HepG2 (cell line): ENCODE measurements around the gene ARL15. TPM values are rescaled to one million over a fixed set of nuclear protein-coding genes. Genes with fewer than 3 reads are reported as not detected.

Source experiments
- ATAC-seq: fragments of 200-7000 bp; cut with Tn5 transposase; 3 replicates; pipeline ENCODE4 v1.9.1; 2020; ENCODE audit warnings: mild to moderate bottlenecking, moderate library complexity
- BruUV-seq: library from RNA; stranded (reverse); fragments of 400-500 nt; replicated peaks from 2 replicates; lab custom pipeline; 2021; lab: Mats Ljungman, UMichigan
- CTCF ChIA-PET: fragments of 300-600 bp; formaldehyde crosslinking; extraction: SDS; loops from one replicate; lab custom pipeline; 2021; ENCODE audit warnings: low total read pairs, inconsistent platforms, low intra/inter-chr PET ratio; lab: Yijun Ruan, JAX
- POLR2A ChIA-PET: fragments of 350-600 bp; sonication (Branson Sonifier 250); formaldehyde crosslinking; loops from one replicate; lab custom pipeline; 2020; ENCODE audit warnings: antibody characterized with exemption, inconsistent platforms; lab: Yijun Ruan, JAX
- DNase-seq: peaks from one replicate; pipeline ENCODE4 v3.0.0-alpha.2; 2015; ENCODE audit warnings: low spot score
- FAIRE-seq: peaks from 3 replicates; lab custom pipeline; 2011; peaks lifted over from hg19 to GRCh38; lab: Jason Lieb, UNC
- H2AFZ ChIP-seq: one replicate; pipeline ENCODE4 v1.6.1; 2011; ENCODE audit warnings: low read length, inconsistent platforms
- H3K27ac ChIP-seq: fragments of 300-600 bp; 3 replicates; pipeline ENCODE4 v1.8.0; 2011; ENCODE audit warnings: mixed run types, mild to moderate bottlenecking, mixed read lengths, low read length, inconsistent platforms; ENCODE audit not compliant: insufficient read depth; ENCODE audit errors: extremely low read length
- H3K27me3 ChIP-seq, 2 experiments: fragments of 200-600 bp in 1 of 2; 2 replicates in 1 of 2; 3 replicates in 1 of 2; pipeline versions ENCODE4 v1.6.0 to v1.8.0; 2011; ENCODE audit warnings: low read length in 2 of 2, mild to moderate bottlenecking in 2 of 2, moderate library complexity in 2 of 2, inconsistent platforms in 1 of 2; ENCODE audit not compliant: insufficient read depth in 2 of 2, control insufficient read depth in 1 of 2
- H3K36me3 ChIP-seq, 2 experiments: fragments of 200-600 bp in 1 of 2; replicated peaks in 1 of 2; 2 replicates in 1 of 2; 3 replicates in 1 of 2; pipeline versions ENCODE4 v1.5.1 to v1.8.0; 2011; ENCODE audit warnings: low read length in 2 of 2, inconsistent platforms in 1 of 2; ENCODE audit not compliant: insufficient read depth in 2 of 2, control insufficient read depth in 1 of 2
- H3K4me1 ChIP-seq: 2 replicates; pipeline ENCODE4 v1.5.1; 2012; ENCODE audit warnings: low read length, inconsistent platforms; ENCODE audit not compliant: insufficient read depth
- H3K4me2 ChIP-seq: 2 replicates; pipeline ENCODE4 v1.6.0; 2011; ENCODE audit warnings: low read depth, low read length, inconsistent platforms
- H3K4me3 ChIP-seq, 3 experiments: fragments of 200-600 bp in 1 of 3; sonication (generic), shearing (Covaris generic) in 1 of 3; replicated peaks in 1 of 3; 2 replicates each; pipeline ENCODE4 v1.5.1; 2011 to 2016; ENCODE audit warnings: low read length in 3 of 3, inconsistent platforms in 2 of 3, low read depth in 2 of 3, mild to moderate bottlenecking in 2 of 3, control low read depth in 1 of 3, mixed read lengths in 1 of 3; ENCODE audit not compliant: insufficient read depth in 1 of 3
- H3K79me2 ChIP-seq: one replicate; pipeline ENCODE4 v1.6.1; 2011; ENCODE audit warnings: low read length, inconsistent platforms; ENCODE audit not compliant: insufficient read depth
- H3K9ac ChIP-seq: 2 replicates; pipeline ENCODE4 v1.6.0; 2011; ENCODE audit warnings: mild to moderate bottlenecking, low read depth, low read length, inconsistent platforms; ENCODE audit not compliant: insufficient read depth
- H3K9me3 ChIP-seq: 2 replicates; pipeline ENCODE4 v1.5.1; 2012; ENCODE audit warnings: mild to moderate bottlenecking, low read length
- H4K20me1 ChIP-seq: 2 replicates; pipeline ENCODE4 v1.6.0; 2011; ENCODE audit warnings: inconsistent platforms, mild to moderate bottlenecking, low read length, moderate library complexity; ENCODE audit not compliant: insufficient read depth
- FOXK1 ChIP-seq: sonication (generic); formaldehyde crosslinking; IDR thresholded peaks from 2 replicates; pipeline ENCODE4 v1.4.0; 2020; ENCODE audit warnings: low read depth, missing genetic modification reagents, borderline replicate concordance
- FOXM1 ChIP-seq: sonication (generic); formaldehyde crosslinking; IDR thresholded peaks from 2 replicates; pipeline ENCODE4 v1.5.0; 2020; ENCODE audit warnings: missing genetic modification reagents
- JDP2 ChIP-seq: sonication (generic); formaldehyde crosslinking; IDR thresholded peaks from 2 replicates; pipeline ENCODE4 v1.8.1; 2022; ENCODE audit warnings: missing genetic modification reagents, borderline replicate concordance
- KAT8 ChIP-seq: IDR thresholded peaks from 2 replicates; pipeline ENCODE4 v1.6.1; 2016; ENCODE audit warnings: missing genetic modification reagents, missing compliant biosample characterization
- MAF1 ChIP-seq: sonication (generic); formaldehyde crosslinking; IDR thresholded peaks from 2 replicates; pipeline ENCODE4 v1.5.0; 2020; ENCODE audit warnings: missing genetic modification reagents, borderline replicate concordance
- NCOR1 ChIP-seq: fragments of 200-600 bp; sonication (generic); IDR thresholded peaks from 2 replicates; pipeline ENCODE4 v1.7.0; 2017; ENCODE audit warnings: antibody characterized with exemption, low read length, borderline replicate concordance
- PAX8 ChIP-seq: sonication (generic); formaldehyde crosslinking; IDR thresholded peaks from 2 replicates; pipeline ENCODE4 v1.8.0; 2022; ENCODE audit warnings: mild to moderate bottlenecking, missing genetic modification reagents, borderline replicate concordance
- PHF8 ChIP-seq: sonication (generic); formaldehyde crosslinking; IDR thresholded peaks from 2 replicates; pipeline ENCODE4 v1.5.0; 2020; ENCODE audit warnings: missing genetic modification reagents
- ZKSCAN5 ChIP-seq: sonication (generic); formaldehyde crosslinking; IDR thresholded peaks from 2 replicates; pipeline ENCODE4 v1.5.1; 2020; ENCODE audit warnings: mild to moderate bottlenecking, missing genetic modification reagents
- ZNF496 ChIP-seq: sonication (generic); formaldehyde crosslinking; IDR thresholded peaks from 2 replicates; pipeline ENCODE4 v1.8.1; 2023; ENCODE audit warnings: mild to moderate bottlenecking, moderate library complexity, missing genetic modification reagents; ENCODE audit not compliant: insufficient replicate concordance
- ZNF547 ChIP-seq: sonication (generic); formaldehyde crosslinking; IDR thresholded peaks from 2 replicates; pipeline ENCODE4 v1.5.1; 2020; ENCODE audit warnings: mild to moderate bottlenecking, missing genetic modification reagents
- ZNF652 ChIP-seq: IDR thresholded peaks from 2 replicates; pipeline ENCODE4 v1.6.1; 2016; ENCODE audit warnings: low read depth, borderline replicate concordance
- ZNF709 ChIP-seq: sonication (generic); formaldehyde crosslinking; IDR thresholded peaks from 2 replicates; pipeline ENCODE4 v1.5.0; 2020; ENCODE audit warnings: mild to moderate bottlenecking, missing genetic modification reagents
- ZNF883 ChIP-seq: sonication (generic); formaldehyde crosslinking; IDR thresholded peaks from 2 replicates; pipeline ENCODE4 v1.5.1; 2020; ENCODE audit warnings: mild to moderate bottlenecking, missing genetic modification reagents; ENCODE audit errors: not compliant biosample characterization
- WGBS: methylation state at CpG from one replicate; pipeline ENCODE4 v1.1.6; 2017; ENCODE audit warnings: low lambda C conversion rate; 5-methylcytosine and 5-hydroxymethylcytosine counted together
- in situ Hi-C: cut with HindIII; loops from 2 replicates; pipeline ENCODE4 v1.10.0; 2017; ENCODE audit warnings: low pct_unique_long_range_greater_than_20kb; ENCODE audit not compliant: extremely low pct_ligation_motif_present
- intact Hi-C: fragments of 100-400 bp; cut with micrococcal nuclease; formaldehyde crosslinking; loops from one replicate; pipeline ENCODE4 v1.10.0; 2022; ENCODE audit not compliant: unreplicated experiment
- polyA plus RNA-seq, 8 experiments: library from polyadenylated mRNA; depleted of rRNA in 3 of 8; stranded (reverse) in 7 of 8; unstranded in 1 of 8; fragments of >200 nt; fragmentation: Illumina TruSeq in 4 of 8; extraction: Trizol in 4 of 8; gene quantifications; 2 replicates each; pipeline versions ENCODE4 v1.2.1 to v1.2.3, GENCODE V29; 2011 to 2016; ENCODE audit warnings: low read depth in 4 of 8, missing spikeins in 1 of 8, mixed read lengths in 1 of 8; ENCODE audit not compliant: insufficient read depth in 1 of 8
- total RNA-seq, 5 experiments: library from RNA; depleted of rRNA; stranded (reverse); fragments of >200 nt; fragmentation: Illumina TruSeq; extraction: Trizol; gene quantifications; 2 replicates each; pipeline ENCODE4 v1.2.3, GENCODE V29; 2016; ENCODE audit warnings: low read depth in 1 of 5
- TF ChIP-seq, protein P1 (sequence below): sonication (generic); formaldehyde crosslinking; IDR thresholded peaks from 2 replicates; pipeline ENCODE4 v1.4.0; 2020; ENCODE audit warnings: mild to moderate bottlenecking, missing genetic modification reagents
- TF ChIP-seq, protein P2 (sequence below): sonication (generic); formaldehyde crosslinking; IDR thresholded peaks from 2 replicates; pipeline ENCODE4 v1.8.1; 2022; ENCODE audit warnings: low read depth, mild to moderate bottlenecking, missing genetic modification reagents

Gene ARL15
- total and polyA plus RNA-seq, 2 of the 13 experiments (the other 11 are each of a cell fraction or from before 2014, with no cell fraction given) = 2.5 to 7.7 TPM

DNA sequence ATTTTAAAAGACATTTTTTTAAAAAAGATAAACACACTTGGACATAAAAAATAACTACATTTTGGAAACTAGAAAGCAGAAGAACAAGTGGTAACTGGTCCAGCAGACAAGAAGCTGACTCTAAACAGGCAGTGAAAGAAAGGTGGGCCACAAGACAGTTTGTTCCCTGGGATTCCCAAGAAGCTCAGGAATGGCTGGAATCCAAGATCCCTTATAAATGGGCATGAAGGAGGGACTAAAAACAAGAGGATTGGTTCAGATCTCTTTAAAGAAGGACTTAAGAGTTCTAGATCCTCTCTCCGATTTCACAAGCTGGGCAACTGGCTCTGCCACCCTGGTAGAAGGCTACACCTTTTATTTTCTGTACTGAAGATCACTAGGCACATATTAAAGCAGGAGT lies 102.8 kb downstream of the ARL15 start:
- H3K79me2 ChIP-seq = no peaks in the 10 kb centered on the region
- no peak for ATAC-seq
- no peak for FAIRE-seq
- H3K9me3 ChIP-seq = no peaks in the 10 kb centered on the region
- no peaks in the 10 kb centered on the region for H3K36me3 ChIP-seq
- intact Hi-C loops (no loop called here), in situ Hi-C loops (no loop called here)
- no TSS peak for BruUV-seq
- H3K9ac ChIP-seq = no peak overlapping the region
- no peaks in the 10 kb centered on the region for H4K20me1 ChIP-seq
- H3K27me3 ChIP-seq = no peaks in the 10 kb centered on the region
- no peak for DNase-seq
- TF ChIP-seq, protein P1, sequence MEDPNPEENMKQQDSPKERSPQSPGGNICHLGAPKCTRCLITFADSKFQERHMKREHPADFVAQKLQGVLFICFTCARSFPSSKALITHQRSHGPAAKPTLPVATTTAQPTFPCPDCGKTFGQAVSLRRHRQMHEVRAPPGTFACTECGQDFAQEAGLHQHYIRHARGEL = no peak
- TF ChIP-seq ZKSCAN5 = no peak
- no peak for TF ChIP-seq ZNF883 (CRISPR knock-in tag)
- no peak for TF ChIP-seq MAF1 (CRISPR knock-in tag)
- no peak for TF ChIP-seq FOXM1 (CRISPR knock-in tag)
- TF ChIP-seq ZNF496 (CRISPR knock-in tag) = no peak
- TF ChIP-seq ZNF547 (CRISPR knock-in tag) = no peak
- H3K4me2 ChIP-seq = no peak overlapping the region
- 65% methylated on average over 1 of the region's 1 CpG for WGBS
- H2AFZ ChIP-seq = no peak overlapping the region
- H3K4me1 ChIP-seq = no peaks in the 10 kb centered on the region
- no peak overlapping the region for H3K27ac ChIP-seq
- CTCF ChIA-PET = no interaction called here
- POLR2A ChIA-PET = no interaction called here
- no peak overlapping the region for H3K4me3 ChIP-seq

DNA sequence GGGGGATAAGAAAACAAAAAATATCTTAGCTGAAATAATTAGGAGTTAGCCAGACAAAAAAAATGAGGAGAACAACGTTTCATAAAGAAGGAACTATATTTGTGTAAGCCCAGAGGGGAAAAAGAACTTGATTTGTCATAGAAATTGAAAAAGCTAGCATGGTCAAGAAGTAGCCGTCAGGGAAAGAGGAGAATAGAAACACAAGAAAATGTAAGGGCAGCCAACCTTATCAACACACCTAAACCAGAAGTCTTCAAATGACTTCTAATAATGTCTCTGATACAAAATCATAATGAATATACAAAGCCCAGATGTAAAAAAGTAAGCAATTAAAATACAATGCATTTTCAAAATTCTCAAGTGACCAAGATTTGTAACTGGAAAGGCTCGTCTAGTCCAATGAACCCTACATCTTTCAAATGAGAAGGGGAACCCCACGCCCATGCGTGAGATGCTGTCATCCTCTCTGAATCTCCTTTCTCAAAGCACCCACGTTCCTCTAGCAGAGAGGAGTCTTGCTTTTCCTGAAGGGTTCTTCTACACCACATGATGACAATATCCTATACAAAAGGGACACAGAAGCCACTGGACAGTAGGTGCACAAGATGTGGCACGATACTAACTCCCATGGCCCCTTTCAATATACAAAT lies 103.7 kb downstream of the ARL15 start:
- H3K27ac ChIP-seq = no peak overlapping the region
- no peak overlapping the region for H3K4me3 ChIP-seq
- no peaks in the 10 kb centered on the region for H3K36me3 ChIP-seq
- H3K9me3 ChIP-seq = no peaks in the 10 kb centered on the region
- POLR2A ChIA-PET = no interaction called here
- no peaks in the 10 kb centered on the region for H3K27me3 ChIP-seq
- intact Hi-C loops (no loop called here), in situ Hi-C loops (no loop called here)
- no peak for DNase-seq
- H2AFZ ChIP-seq = no peak overlapping the region
- CTCF ChIA-PET = no interaction called here
- H3K4me1 ChIP-seq = no peaks in the 10 kb centered on the region
- H3K4me2 ChIP-seq = no peak overlapping the region
- no peak for FAIRE-seq
- no peaks in the 10 kb centered on the region for H4K20me1 ChIP-seq
- WGBS = 62% methylated on average over 7 of the region's 7 CpGs
- H3K9ac ChIP-seq = no peak overlapping the region
- no peak for ATAC-seq
- H3K79me2 ChIP-seq = no peaks in the 10 kb centered on the region
- BruUV-seq = no TSS peak
- no peak for TF ChIP-seq KAT8 (CRISPR knock-in tag)
- TF ChIP-seq NCOR1 = no peak
- no peak for TF ChIP-seq PAX8 (CRISPR knock-in tag)
- TF ChIP-seq ZNF652 (CRISPR knock-in tag) = no peak
- TF ChIP-seq PHF8 (CRISPR knock-in tag) = no peak
- TF ChIP-seq FOXK1 (CRISPR knock-in tag) = no peak
- TF ChIP-seq JDP2 (CRISPR knock-in tag) = no peak
- TF ChIP-seq, protein P1 = no peak
- TF ChIP-seq, protein P2, sequence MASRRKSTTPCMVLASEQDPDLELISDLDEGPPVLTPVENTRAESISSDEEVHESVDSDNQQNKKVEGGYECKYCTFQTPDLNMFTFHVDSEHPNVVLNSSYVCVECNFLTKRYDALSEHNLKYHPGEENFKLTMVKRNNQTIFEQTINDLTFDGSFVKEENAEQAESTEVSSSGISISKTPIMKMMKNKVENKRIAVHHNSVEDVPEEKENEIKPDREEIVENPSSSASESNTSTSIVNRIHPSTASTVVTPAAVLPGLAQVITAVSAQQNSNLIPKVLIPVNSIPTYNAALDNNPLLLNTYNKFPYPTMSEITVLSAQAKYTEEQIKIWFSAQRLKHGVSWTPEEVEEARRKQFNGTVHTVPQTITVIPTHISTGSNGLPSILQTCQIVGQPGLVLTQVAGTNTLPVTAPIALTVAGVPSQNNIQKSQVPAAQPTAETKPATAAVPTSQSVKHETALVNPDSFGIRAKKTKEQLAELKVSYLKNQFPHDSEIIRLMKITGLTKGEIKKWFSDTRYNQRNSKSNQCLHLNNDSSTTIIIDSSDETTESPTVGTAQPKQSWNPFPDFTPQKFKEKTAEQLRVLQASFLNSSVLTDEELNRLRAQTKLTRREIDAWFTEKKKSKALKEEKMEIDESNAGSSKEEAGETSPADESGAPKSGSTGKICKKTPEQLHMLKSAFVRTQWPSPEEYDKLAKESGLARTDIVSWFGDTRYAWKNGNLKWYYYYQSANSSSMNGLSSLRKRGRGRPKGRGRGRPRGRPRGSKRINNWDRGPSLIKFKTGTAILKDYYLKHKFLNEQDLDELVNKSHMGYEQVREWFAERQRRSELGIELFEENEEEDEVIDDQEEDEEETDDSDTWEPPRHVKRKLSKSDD (CRISPR knock-in tag) = no peak
- TF ChIP-seq ZNF709 (CRISPR knock-in tag) = no peak
